GM19043 (cell line): ENCODE measurements around the gene S100A14.

Experiments used
- ATAC-seq: cut with Tn5 transposase; IDR thresholded peaks from one replicate; pipeline ENCODE4 v1.9.1; 2021; ENCODE audit warnings: low read depth; ENCODE audit not compliant: unreplicated experiment

S100A14 gene

DNA sequence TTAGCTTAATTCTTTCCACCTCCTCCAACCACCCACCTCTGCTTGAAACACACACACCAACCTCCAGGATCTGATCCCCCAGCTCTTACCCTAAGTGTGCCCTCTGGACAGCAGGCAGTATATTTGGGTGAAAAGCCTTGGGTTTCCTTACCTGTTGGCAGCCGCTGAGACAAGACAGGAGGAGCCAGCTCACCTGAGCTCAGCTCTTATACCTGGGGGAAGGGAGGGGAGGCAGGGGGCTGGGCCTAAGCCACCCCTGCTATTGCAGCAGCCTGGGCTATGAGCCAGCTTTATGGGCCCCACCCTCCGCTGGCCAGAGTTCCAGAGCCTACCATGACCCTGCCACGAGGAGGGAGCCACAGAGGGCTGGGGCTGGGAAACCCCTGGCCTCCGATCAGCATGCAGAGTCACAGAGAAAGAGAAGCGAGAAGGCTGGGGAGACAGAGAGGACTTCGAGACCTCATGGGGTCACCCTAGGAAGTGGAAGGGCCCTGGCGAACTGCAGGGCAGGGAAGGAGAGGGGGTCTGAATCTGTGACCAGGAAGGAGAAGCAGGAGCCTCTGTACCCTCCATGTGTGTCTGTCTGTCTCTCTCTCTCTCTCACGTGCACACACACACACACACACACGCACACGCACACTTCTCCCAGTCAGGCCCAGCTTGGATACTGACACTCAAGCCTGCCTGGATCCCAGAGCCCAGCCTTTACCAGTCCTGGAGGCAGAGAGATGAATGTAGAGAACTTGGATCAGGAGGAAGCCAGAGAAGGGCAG is at the start of gene S100A14:
S100A14 (minus strand) TSS at position 182 of the 773 bp plus-strand sequence. CDS start 467 bp downstream, outside the sequence.
- no peak for ATAC-seq

GRCh38 chr1:153663211-153663610 is 47.1 kb upstream of the S100A14 start:
- ATAC-seq, result no peak

- ATAC-seq, result no peak
Measured at GRCh38 chr1:153662269-153662668, 46.1 kb upstream of the S100A14 start.

GRCh38 chr1:153661111-153661708 is 45.1 kb upstream of the S100A14 start:
- no peak for ATAC-seq

GRCh38 chr1:153659656-153660055 is 43.5 kb upstream of the S100A14 start:
- ATAC-seq, result no peak

GRCh38 chr1:153659175-153659534 is 43.0 kb upstream of the S100A14 start:
- no peak for ATAC-seq

DNA sequence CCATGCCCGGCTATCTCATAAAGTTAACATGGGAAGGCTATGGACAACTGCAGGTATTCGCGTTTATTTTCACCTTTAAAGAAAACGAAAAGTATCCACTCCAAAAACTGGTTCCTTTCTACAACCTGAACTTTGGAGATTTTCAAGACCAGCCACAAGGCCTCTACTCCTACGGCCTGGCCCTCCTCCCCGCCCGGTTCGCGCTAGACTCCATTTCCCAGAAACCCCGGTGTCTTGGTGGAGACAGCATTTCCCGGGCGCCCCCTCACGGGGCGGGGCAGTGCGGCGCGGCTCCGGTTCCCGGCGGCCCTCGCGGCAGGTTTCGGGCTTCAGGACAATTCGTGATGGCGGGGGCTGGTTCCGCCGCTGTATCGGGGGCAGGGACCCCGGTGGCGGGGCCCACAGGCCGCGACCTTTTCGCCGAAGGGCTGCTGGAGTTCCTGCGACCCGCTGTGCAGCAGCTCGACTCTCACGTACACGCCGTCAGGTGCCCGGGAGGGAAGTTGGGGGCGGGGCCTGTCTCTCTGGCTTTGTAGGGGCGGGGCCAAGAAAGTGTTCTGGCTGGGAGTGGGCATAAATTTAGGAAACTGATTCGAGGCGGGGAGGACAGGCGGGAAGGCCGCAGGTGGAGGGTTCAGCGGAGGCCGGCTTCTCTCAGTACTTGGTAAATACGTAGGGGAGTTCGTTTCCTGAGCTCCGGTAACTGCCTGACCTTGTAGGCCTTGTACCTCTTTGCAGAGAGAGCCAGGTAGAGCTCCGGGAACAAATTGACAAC is 42.5 kb upstream of the S100A14 start, which contains the start of gene SNAPIN:
SNAPIN (plus strand) TSS at position 304 of the 775 bp plus-strand sequence; CDS start at position 345, 41 bp downstream.
- peak; percentile 91 for ATAC-seq

GRCh38 chr1:153655333-153655732 is 39.2 kb upstream of the S100A14 start:
- ATAC-seq, result no peak

DNA sequence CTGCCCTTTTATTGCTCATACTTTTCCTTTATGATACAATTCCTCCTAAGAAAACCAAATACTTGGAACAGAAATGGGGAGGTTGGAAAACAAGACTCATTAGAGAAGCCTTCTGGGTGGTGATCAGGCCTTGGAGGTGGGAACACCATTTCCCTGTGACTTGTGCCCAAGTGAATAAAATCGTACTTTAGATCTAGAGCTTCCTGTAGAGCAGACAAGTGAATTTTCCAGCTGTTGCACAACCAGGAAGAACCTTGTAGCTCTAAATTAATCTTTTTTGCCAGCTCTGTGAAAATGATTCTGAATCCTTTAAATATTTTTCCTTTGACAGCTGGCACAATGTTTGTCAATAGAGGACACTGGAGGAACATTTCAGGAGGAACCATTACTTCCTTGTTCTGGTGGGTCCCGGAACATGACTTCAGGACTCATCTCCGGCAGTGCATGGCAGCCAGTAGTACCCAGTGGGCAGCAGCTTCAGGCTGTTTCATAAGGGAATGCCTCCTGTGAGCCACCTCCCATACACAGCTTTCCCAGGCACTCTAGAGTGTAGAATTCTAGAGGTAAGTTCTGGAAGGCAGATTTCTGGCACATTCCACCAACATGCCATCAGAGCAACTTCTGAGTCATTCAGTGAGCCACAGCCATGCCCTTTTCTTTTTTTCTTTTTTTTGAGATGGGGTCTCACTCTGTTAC is 36.8 kb upstream of the S100A14 start:
- ATAC-seq, result no peak

DNA sequence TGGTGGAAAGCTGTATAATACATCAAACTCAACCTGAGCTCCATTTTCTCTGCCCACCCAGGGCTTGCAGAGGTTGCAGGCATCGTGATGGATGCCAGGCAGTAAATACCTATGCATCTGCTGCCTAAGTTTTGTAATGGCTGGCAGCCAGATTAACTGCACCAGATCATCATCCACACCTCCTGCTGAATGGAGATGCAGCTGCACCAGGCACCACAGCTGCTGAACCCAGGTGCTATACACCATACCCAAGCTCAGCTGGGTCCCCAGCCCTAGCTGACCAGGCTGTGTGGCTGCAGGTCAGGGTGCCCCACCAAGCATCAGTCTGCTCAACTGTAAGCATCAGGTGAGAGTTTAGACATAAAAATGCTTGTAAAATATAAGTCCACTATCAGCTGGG is 35.6 kb upstream of the S100A14 start:
- ATAC-seq, result no peak

DNA sequence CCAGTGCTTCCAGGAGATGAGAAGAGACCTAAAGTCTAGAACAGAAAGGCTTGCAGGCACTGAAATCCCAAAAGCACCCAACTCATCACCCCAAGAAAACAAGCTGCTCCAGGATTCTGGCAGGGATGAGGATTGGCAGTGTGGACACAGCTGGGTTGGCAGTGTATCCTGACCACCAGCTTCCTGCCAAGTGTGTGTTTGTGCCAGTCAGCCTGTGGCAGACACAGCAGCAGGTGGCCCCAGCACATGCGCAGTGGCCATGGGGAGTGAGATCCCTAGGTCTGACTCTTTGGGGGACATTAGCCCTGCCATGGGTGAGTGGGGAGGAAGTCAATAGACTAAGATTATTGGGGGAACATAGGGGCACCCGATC is 33.7 kb upstream of the S100A14 start:
- ATAC-seq, result no peak

DNA sequence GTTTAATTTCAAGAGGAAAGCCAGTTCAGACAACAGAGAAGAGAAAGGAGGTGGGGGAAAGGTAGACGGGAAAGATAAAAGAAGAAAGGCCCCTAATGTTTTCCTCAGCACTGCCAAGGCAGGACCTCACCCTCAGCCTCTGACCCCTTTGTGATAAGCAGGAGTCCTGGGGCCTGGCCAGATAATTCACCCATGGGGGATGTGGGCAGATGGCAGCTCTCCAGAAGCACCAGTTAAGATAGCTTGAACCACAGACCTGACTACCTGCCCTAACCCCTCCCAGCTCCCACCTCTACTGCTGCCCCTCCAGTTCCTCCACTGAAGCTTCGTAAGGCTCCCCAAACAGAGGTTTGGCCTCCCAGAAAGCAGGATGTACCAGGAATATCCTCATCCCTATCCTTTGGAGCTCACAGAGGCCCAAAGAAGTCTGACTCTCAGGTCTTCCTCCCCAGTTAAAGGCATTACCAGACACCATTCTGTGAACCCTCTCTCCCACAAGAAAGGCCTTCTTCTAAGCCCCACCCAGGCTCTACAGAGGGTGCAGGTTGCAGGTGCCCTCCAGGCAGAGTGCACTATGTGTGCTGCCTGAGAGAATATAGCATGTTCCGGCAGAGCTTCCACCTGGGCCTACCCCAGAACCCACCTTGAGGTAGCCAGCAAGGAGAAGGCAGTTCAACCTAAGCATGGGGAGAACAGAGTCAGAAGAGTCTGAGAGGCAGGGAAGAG is 33.2 kb upstream of the S100A14 start:
- no peak for ATAC-seq

DNA sequence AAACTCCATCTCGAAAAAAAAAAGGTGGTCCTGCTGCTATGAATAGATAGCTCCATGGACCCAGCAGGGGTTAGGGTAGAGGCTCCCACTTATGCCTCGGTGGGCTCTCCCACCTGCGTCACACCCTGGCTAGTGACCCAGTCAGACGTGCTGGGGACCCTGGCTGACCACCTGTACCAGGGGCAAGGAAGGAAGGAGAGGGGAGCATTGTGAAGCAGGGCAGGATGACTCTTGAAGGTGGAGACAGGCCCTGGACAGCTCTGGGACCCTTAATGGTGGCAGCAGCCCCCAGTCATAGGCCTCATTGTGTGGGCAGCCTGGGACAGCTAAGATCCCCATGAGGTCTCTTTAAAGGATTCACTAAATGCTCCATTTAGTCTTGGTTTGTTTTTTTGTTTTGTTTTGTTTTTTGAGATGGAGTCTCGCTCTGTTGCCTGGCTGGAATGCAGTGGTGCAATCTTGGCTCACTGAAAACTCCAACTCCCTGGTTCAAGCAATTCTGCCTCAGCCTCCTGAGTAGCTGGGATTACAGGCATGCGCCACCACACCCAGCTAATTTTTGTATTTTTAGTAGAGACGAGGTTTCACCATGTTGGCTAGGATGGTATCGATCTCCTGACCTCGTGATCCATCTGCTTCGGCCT is 32.0 kb upstream of the S100A14 start:
- no peak for ATAC-seq

GRCh38 chr1:153647346-153647714 is 31.2 kb upstream of the S100A14 start:
- ATAC-seq, result no peak

DNA sequence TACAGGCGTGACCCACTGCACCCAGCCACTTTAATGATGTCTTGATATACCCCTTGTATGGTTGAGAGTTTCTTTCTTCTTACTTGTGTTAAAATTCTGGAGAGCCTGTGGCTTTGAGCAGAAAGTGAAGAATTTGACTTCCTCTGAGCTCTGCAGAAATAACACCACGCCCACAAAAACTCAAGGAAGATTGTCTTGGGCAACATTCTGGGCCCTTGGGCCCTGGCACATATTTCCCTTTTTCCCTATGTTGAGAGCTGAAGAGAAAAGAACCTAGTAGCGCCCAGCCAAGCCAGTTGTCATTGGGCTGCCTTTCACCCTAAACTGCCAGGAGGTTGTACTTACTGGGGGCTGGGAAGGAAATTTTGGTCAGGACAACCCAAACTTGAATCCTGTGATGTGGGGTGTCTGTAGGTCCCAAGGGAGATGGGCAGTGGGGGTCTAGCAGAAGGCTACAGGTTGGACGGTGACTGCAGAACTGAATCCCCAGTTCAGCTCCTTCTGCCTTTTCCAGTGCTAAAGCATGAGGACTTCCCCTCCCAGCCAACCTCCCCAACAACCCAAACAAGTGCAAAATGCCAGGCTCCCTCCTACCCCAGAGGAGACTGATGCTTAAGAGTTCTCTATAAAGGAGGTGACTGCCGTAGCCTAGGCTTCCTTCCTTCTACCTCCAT is 30.7 kb upstream of the S100A14 start:
- no peak for ATAC-seq

- no peak for ATAC-seq
Measured at GRCh38 chr1:153643816-153644215, 27.7 kb upstream of the S100A14 start.

DNA sequence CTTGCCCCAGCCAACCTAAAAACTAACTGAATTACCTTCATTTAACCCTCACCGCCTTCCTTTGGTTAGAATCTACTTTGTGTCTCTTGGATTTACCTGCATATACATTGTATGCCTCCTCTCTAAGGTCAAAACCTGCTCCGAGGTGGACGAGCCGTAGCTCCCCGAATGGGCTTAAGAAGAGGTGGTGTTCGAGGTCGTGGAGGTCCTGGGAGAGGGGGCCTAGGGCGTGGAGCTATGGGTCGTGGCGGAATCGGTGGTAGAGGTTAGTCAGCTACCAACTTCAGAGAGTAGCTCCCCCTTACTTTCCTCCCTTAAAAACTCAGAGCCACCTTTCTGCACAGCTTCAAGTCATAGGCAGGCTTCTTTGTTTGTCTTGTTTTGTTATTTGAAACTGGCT is 27.0 kb upstream of the S100A14 start:
- no peak for ATAC-seq

DNA sequence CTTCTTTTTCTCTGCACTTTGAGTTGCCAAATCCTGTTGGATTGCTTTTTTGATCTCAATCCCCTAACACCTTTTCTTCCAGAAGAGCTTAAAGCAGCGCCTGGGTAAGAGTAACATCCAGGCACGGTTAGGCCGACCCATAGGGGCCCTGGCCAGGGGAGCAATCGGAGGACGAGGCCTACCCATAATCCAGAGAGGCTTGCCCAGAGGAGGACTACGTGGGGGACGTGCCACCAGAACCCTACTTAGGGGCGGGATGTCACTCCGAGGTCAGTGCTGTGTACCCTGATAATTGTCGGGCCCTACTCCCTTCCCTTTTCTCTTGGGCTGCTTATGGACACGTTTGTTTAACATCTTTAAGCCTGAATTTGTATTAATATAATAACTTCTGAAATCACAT is 26.0 kb upstream of the S100A14 start:
- ATAC-seq, result no peak

DNA sequence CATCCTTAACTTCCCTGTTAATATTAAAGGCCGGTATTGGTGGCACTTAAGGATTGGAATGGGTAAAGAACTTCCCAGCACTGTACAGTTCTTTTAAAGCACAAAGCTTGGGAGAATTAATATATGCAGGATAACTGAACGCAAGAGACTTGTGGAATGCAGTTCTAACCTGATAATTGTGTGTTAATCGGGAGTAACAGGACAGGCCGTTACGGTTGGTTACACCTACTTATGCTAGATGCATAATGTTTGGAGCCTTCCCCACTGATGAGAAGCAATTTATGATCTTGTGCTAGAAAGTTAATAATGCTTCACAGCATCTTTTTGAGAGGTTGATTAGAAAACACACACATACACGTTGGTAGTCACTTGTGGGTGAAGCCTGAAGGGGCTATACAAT is 24.7 kb upstream of the S100A14 start:
- no peak for ATAC-seq
